GM12892 (cell line): Measurements from ENCODE around the gene CRMP1.
"Not testable (repeated sequence)": the region's sequence is repeated elsewhere in the genome, so short reads cannot be mapped to it uniquely, and the experiment has no call there.

Source experiments
- DNase-seq: peaks from one replicate; pipeline ENCODE4 v3.0.0; 2011; ENCODE audit not compliant: insufficient read length
- FAIRE-seq: peaks from 2 replicates; lab custom pipeline; 2011; peaks lifted over from hg19 to GRCh38; lab: Jason Lieb, UNC
- POLR2A ChIP-seq: IDR thresholded peaks from 2 replicates; pipeline ENCODE4 v1.6.1; 2011; ENCODE audit warnings: low read depth, low read length, control low read depth
- POLR2AphosphoS5 ChIP-seq: IDR thresholded peaks from 2 replicates; pipeline ENCODE4 v1.6.1; 2011; ENCODE audit warnings: low read depth, low read length, control low read depth
- TAF1 ChIP-seq: IDR thresholded peaks from 2 replicates; pipeline ENCODE4 v1.6.1; 2011; ENCODE audit warnings: low read depth, mild to moderate bottlenecking, control low read depth, low read length, borderline replicate concordance

CRMP1 gene

GRCh38 chr4:5822619-5823018 lies 70.3 kb downstream of the CRMP1 start:
- no peak for DNase-seq
- peak; percentile 72 for FAIRE-seq
- no peak for TF ChIP-seq POLR2AphosphoS5
- TF ChIP-seq TAF1 = no peak
- TF ChIP-seq POLR2A = no peak

DNA sequence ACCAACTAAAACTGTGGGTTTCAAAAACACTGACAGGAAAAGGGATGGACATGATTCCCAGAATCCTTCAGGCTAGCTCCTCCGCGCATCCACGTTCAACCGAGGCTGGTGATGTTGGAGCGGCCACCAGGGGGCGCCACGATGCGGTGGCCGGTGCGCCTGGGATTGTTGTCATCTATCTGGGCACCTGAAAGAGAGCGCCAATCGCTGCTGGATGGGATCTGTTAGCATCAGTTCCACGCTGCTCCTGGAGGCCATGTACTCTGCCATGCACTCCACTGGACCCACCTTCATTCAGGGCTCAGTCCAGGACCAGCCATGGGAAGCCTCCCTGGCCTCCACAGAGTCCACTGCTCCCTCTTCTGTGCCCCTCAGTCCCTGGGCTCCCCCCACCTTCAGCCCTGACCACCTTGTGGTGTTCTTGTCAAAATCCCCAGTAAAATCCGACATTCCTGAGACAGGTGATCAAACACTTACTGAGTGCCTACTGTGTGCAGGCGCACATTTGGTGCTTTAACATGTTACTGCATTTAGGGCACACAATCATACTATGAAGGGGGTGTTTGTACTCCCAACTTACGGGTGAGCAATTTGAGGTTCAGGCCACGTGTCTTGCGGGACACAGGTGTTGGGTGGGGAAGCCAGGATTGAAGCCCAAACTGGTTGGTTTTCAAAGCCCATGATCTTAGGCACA lies 71.1 kb downstream of the CRMP1 start:
- no peak for TF ChIP-seq TAF1
- FAIRE-seq (no peak), DNase-seq (no peak)

- FAIRE-seq (no peak), DNase-seq (no peak)
- TF ChIP-seq POLR2AphosphoS5 (no peak), TAF1 (no peak), POLR2A (no peak)
Measured at GRCh38 chr4:5816851-5817375, 76.0 kb downstream of the CRMP1 start.

DNA sequence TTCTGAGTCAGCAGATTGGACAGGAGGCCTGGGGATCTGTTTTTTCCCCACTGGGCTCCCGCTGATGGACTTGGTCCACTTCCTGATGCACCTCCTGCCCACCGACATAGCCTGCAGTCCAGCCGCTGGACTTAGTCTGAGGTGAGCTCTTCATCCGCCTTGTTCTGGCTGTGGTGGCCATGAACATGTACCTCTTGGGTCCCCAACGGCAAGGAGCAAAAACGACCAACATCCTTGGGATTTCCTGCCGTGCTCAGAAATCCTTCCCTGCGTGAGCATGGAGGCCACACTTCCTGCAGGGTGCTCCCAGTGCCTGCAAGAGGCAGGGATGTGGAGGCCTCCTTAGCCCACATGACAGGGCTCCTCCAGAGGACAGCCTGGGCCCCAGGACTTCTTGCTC lies 76.8 kb downstream of the CRMP1 start:
- DNase-seq (no peak), FAIRE-seq (no peak)
- TF ChIP-seq POLR2AphosphoS5 = no peak
- no peak for TF ChIP-seq TAF1
- no peak for TF ChIP-seq POLR2A

DNA sequence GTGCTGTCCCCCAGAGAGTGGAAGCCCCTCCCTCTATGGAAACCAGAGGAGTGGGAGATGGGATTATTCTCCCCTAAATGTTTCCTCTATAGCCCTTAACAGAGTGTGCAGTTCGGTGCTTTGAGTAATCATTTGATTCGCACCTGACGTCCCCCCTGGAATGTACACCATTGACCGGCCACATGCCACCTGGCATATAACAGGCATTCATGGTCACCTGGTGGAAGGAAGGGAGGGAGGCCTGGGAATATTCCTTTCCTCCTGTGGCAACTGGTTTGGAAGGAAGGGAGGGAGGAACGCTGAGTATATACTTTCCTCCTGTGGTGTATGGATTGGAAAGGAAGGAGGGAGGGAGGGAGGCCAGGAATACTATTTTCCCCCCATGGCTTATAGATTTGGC lies 77.2 kb downstream of the CRMP1 start:
- FAIRE-seq (no peak), DNase-seq (no peak)
- no peak for TF ChIP-seq POLR2AphosphoS5
- TF ChIP-seq TAF1 = no peak
- TF ChIP-seq POLR2A = no peak

GRCh38 chr4:5814421-5814820 lies 78.5 kb downstream of the CRMP1 start:
- TF ChIP-seq POLR2A = no peak
- no peak for TF ChIP-seq POLR2AphosphoS5
- TF ChIP-seq TAF1 = no peak

GRCh38 chr4:5813882-5814255 lies 79.0 kb downstream of the CRMP1 start:
- TF ChIP-seq POLR2AphosphoS5 (no peak), TAF1 (no peak), POLR2A (no peak)
- FAIRE-seq (no peak), DNase-seq (no peak)

More at GRCh38 chr4:5814421-5814820, 78.5 kb downstream of the CRMP1 start:
- FAIRE-seq (no peak), DNase-seq (no peak)

DNA sequence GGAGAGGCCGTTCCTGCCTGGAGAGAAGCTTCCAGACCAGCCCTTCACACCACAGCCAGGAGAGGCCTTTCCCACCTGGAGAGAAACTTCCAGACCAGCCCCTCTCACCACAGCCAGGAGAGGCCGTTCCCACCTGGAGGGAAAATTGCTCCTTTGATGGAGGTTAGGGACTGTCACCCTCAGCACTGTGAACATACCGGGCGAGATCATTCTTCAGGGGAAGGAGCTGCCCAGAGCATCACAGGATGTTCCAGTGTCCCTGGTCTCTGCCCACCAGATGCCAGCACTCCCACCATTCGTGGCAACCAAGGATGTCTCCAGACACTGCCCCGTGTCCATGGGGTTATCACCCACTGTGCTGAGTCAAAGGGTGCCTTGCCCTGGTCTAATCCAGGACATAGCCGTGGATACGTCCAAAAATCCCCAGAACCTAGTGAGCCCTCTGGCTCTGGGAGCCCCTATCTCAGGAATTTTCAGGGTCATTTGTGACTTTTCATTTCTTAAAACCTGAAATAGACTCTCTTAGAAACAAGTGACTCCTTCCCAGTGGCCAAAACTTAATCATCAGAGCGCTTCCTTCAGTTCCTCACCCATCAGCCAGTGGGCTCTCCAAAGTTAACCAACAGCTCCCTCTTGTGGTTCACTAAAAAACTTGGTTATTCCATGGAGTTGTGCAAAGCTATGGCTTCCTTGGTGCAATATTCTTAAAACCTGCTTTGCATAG lies 80.2 kb downstream of the CRMP1 start:
- peak; percentile 80 for FAIRE-seq
- TF ChIP-seq POLR2AphosphoS5 (no peak), POLR2A (no peak), TAF1 (no peak)

DNA sequence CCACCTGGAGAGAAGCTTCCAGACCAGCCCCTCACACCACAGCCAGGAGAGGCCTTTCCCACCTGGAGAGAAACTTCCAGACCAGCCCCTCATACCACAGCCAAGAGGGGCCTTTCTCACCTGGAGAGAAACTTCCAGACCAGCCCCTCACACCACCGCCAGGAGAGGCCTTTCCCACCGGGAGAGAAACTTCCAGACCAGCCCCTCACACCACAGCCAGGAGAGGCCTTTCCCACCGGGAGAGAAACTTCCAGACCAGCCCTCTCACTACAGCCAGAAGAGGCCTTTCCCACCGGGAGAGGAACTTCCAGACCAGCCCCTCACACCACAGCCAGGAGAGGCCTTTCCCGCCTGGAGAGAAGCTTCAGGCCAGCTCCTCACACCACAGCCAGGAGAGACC lies 80.8 kb downstream of the CRMP1 start:
- not testable (repeated sequence) for FAIRE-seq, DNase-seq

More for the DNA sequence above, 80.2 kb downstream of the CRMP1 start:
- peak; percentile 54 for DNase-seq

- DNase-seq (no peak), FAIRE-seq (no peak)
- TF ChIP-seq POLR2A = no peak
Measured at GRCh38 chr4:5810770-5811430, 82.0 kb downstream of the CRMP1 start.

- DNase-seq (no peak), FAIRE-seq (no peak)
- TF ChIP-seq TAF1 (no peak), POLR2AphosphoS5 (no peak), POLR2A (no peak)
Measured at GRCh38 chr4:5810151-5810550, 82.7 kb downstream of the CRMP1 start.
